GM12874 (cell line): ENCODE results near the gene SPCS1.

Experiments
- TF ChIP-seq, protein P1 (sequence below): IDR thresholded peaks from 2 replicates; pipeline ENCODE4 v1.5.1; 2011; ENCODE audit warnings: low read depth, mild to moderate bottlenecking, control low read depth, low read length, moderate library complexity; ENCODE audit not compliant: insufficient read depth

The SPCS1 gene

DNA sequence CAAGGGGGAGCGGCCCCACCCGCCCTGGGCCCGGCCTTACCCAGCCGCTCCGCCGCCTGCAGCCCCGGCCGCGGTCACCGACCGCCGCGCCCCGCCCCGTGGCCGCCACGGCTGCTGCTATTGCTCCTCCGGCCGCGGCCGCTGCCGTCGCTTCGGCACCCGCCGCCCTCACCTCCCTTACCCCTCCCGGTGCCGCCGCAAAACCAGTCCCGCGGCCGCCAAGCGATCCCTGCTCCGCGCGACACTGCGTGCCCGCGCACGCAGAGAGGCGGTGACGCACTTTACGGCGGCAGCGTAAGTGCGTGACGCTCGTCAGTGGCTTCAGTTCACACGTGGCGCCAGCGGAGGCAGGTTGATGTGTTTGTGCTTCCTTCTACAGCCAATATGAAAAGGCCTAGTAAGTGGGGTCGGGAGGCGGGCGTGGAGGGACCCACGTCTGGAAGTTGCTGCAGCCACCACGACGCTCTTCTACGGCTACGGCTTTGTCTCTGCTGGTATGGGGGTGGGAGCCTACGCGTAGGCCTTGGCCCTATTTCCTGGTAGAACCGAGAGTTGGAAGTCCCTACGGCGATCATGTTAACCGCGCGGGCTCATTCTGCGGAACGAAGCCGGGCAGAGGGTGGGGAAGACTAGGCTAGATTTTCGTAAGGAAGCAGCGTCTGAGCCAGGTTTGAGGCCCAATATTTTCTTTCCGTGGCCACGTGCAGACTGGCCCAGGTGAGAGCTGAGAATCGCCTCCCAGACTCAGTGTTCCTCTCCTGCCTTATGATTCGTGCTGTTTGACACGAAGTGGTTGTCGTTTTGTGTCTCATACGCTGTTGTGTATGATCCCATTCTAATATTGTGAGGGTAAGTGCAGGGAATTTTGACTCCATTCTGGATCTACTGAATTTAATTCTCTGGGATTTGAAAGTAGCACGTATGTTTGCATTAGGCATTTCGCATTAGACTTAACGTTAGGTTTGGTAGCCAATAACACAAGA, 19.9 kb upstream of the SPCS1 start, which contains the start of the genes GNL3 and PBRM1:
Gene GNL3 (plus strand): TSS at position 324 of the 983 bp plus-strand sequence. CDS start 61 bp downstream, at position 385.
Gene PBRM1 (minus strand): TSS at position 205 of the 983 bp plus-strand sequence.
- TF ChIP-seq, protein P1, sequence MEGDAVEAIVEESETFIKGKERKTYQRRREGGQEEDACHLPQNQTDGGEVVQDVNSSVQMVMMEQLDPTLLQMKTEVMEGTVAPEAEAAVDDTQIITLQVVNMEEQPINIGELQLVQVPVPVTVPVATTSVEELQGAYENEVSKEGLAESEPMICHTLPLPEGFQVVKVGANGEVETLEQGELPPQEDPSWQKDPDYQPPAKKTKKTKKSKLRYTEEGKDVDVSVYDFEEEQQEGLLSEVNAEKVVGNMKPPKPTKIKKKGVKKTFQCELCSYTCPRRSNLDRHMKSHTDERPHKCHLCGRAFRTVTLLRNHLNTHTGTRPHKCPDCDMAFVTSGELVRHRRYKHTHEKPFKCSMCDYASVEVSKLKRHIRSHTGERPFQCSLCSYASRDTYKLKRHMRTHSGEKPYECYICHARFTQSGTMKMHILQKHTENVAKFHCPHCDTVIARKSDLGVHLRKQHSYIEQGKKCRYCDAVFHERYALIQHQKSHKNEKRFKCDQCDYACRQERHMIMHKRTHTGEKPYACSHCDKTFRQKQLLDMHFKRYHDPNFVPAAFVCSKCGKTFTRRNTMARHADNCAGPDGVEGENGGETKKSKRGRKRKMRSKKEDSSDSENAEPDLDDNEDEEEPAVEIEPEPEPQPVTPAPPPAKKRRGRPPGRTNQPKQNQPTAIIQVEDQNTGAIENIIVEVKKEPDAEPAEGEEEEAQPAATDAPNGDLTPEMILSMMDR: no peak

DNA sequence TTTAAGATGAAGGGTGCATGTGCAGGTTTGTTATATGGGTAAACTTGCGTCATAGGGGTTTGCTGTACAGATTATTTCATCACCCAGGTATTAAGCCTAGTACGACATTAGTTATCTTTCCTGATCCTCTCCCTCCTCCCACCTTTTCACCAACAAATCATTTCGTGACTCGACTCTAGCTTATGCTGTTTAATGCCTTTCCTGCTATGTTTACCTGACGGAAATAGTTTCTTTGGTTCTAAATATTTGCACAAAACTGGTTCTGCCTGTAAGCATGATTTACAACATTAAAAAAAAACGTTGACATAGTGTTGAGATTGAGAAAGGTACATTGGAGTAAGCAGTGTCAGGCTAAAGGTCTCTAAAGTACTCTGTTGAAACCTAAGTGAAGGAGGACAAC, 17.6 kb upstream of the SPCS1 start:
- TF ChIP-seq, protein P1: no peak

DNA sequence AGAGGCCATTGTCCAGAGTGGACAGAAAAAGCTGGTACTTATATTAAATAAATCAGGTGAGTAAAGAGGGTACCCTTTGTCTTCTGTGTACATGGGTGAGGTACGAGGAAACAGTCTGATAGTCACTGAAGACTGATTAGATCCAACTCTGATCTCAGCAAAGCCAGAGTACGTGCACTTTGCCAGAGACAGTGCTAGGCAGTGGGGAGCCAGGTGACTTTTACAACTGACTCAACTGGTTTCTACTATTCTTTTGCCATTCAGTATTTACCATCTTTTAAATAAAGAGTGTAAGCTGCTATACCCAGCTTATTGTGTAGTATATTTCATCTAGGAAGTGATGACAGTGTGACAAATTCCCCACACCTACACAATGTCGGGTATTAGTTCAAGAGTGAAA, 16.8 kb upstream of the SPCS1 start:
- TF ChIP-seq, protein P1: no peak

DNA sequence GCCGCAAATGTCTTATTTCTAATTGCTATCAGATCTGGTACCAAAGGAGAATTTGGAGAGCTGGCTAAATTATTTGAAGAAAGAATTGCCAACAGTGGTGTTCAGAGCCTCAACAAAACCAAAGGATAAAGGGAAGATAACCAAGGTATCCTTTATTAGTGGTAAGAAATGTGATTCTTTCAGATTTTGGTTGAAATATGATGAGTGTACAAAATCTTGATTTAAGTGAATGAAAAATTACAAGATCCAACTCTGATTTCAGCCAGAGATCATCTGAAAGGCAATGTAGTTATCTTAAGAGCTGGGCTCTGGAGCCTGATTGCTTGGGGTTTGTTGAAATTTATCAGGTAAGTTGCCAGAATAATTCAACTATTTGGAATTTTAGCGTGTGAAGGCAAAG, 15.3 kb upstream of the SPCS1 start:
- TF ChIP-seq, protein P1: no peak

DNA sequence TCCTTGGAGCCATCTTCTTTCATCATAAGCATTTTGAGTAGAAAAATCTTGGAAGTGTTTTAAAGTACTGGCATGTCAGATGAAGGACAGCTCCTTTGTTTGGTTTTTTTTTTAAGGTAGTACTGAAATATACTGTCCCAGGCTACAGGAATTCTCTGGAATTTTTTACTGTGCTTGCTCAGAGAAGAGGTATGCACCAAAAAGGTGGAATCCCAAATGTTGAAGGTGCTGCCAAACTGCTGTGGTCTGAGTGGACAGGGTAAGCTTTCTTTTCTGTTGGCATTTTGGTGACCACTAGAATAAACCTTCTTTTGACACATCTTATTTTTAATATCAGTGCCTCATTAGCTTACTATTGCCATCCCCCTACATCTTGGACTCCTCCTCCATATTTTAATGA, 12.8 kb upstream of the SPCS1 start:
- TF ChIP-seq, protein P1: no peak

DNA sequence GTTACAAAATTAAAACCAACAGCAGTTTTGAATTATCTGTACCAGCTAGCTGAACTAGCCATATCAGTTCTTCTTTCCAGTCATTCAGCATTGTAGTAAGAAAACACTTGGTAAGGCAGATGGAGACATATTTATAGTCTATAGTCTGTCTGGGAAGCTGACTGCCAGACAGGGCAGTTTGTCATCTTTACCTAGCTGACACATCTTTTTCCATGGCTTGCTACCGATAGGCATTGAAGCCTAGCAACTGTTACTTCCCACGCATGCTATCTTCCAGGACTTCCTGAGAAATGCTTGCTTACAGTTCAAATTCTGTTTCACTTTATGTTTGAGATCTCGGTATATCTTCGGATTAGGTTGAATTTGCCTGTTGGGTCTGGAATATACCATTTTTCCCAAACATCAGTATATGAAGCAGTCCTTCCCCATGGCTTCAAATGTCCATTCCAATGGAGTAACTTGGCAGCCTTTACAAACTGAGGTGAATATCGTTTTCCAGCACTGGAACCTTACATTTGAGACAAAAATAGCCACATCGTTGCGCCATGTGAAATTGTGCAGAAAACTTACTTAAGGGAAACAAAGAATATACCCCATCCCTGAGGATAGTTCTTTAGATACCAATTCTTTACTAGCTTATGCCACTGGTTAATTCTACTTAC, 11.2 kb upstream of the SPCS1 start:
- TF ChIP-seq, protein P1: no peak
